Gastrocnemius medialis (tissue), 4 donors: Measurements from ENCODE around the gene STAMBP. TPM values are rescaled to one million over a fixed set of nuclear protein-coding genes. Genes with fewer than 3 reads are reported as not detected.

Source experiments
- ATAC-seq, 2 donors: fragments of 150-250 bp; one replicate each; pipeline ENCODE4 v1.9.1; 2016
- DNase-seq, 2 donors: peaks; one replicate each; pipeline ENCODE4 v3.0.0-alpha.2; 2019
- H3K27ac ChIP-seq, 4 donors: fragments of 200-600 bp; sonication (generic); 1 replicate in 1 of 4; 2 replicates in 3 of 4; pipeline ENCODE4 v1.5.1; 2016 to 2018; ENCODE audit warnings: mild to moderate bottlenecking in 2 of 4, moderate library complexity in 1 of 4
- H3K27me3 ChIP-seq, 3 donors: fragments of 200-600 bp; sonication (generic) in 2 of 3; 1 replicate in 1 of 3; 2 replicates in 2 of 3; pipeline versions ENCODE4 v1.5.1 to v1.6.0; 2016 to 2019; ENCODE audit warnings: mild to moderate bottlenecking in 1 of 3, moderate library complexity in 1 of 3
- H3K36me3 ChIP-seq, 2 donors: fragments of 200-600 bp; sonication (generic) in 1 of 2; one replicate each; pipeline ENCODE4 v1.5.1; 2017 to 2018
- H3K4me1 ChIP-seq, 2 donors: fragments of 200-600 bp; sonication (generic) in 1 of 2; one replicate each; pipeline ENCODE4 v1.5.1; 2016 to 2017; ENCODE audit warnings: mild to moderate bottlenecking in 2 of 2
- H3K4me3 ChIP-seq, 4 donors: fragments of 200-600 bp; sonication (generic) in 3 of 4; 1 replicate in 1 of 4; 2 replicates in 3 of 4; pipeline ENCODE4 v1.5.1; 2016 to 2019; ENCODE audit warnings: mild to moderate bottlenecking in 2 of 4
- H3K9me3 ChIP-seq, 3 donors: fragments of 200-600 bp; sonication (generic) in 2 of 3; 1 replicate in 1 of 3; 2 replicates in 2 of 3; pipeline ENCODE4 v1.5.1; 2016 to 2019
- POLR2A ChIP-seq, 2 donors: fragments of 450-650 bp; IDR thresholded peaks; one replicate each; pipeline ENCODE4 v1.6.1; 2017; ENCODE audit warnings: antibody characterized with exemption in 2 of 2, mild to moderate bottlenecking in 2 of 2, moderate library complexity in 2 of 2
- in situ Hi-C, 4 donors: fragments of 200-750 bp; cut with MboI; loops; one replicate each; pipeline versions ENCODE4 v1.15.0 to v1.8.0; 2017; ENCODE audit warnings: low sequenced_read_pairs in 4 of 4
- intact Hi-C: fragments of 100-400 bp; cut with DNase I; formaldehyde crosslinking; loops from one replicate; pipeline ENCODE4 v1.15.1; 2023; ENCODE audit warnings: low total_unique reads
- total RNA-seq, 4 donors: library from RNA; depleted of rRNA; stranded (reverse); fragments of >200 nt; gene quantifications; one replicate each; pipeline versions ENCODE4 v1.1.0 to v1.2.3, GENCODE V29; 2016
- TF ChIP-seq, protein P1 (sequence below), 5 experiments: fragments of 450-650 bp in 3 of 5; fragments of 200-600 bp in 2 of 5; sonication (generic) in 2 of 5; IDR thresholded peaks in 4 of 5; conservative IDR thresholded peaks in 1 of 5; 1 replicate in 4 of 5; 2 replicates in 1 of 5; pipeline ENCODE4 v1.5.1; 2016 to 2019; ENCODE audit warnings: antibody characterized with exemption in 5 of 5, mild to moderate bottlenecking in 3 of 5, moderate library complexity in 3 of 5

The STAMBP gene
- total RNA-seq, 4 donors from 2014 or later: 38.0 to 85.4 (median 67.1) TPM

DNA sequence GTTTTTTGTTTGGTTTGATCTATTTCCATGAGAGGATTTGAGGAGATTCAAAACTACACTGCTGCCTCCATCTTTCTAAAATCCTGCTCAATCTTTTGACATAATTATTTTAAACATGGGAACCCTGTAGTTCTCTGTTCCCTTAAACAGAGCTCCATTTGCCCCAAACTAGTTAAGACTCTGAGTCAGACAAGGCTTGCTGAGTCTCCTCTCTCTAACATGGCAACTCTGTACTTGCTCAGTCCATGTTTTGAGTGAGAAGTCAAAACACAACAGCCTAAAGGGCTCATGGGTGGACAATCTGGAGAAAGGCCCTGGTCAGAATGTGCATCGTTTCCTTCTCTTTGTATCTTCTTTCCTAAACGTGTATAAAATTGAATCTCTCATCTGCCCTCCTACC, 7.1 kb upstream of the STAMBP start:
- no peak for DNase-seq
- Histone ChIP-seq H3K27me3 (peaks cover 0 to 3% (median 0%) of the 10 kb centered on the region in 3 donors), H3K4me3 (no peak overlapping the region), H3K27ac (no peak overlapping the region), H3K36me3 (no peaks in the 10 kb centered on the region), H3K9me3 (no peaks in the 10 kb centered on the region), H3K4me1 (no peaks in the 10 kb centered on the region)
- intact Hi-C loops (loop anchor here (10.0 kb wide), 6 partner anchors 163 to 573 kb away; partner anchors contain the start of genes BOLA3, MOB1A and TET3), in situ Hi-C loops (loop anchor here in 3 of 4 donors (10.0 to 25.0 kb wide), 3 partner anchors 103 to 516 kb away; partner anchors contain the start of genes SLC4A5 (in 2 of the 3) and DGUOK (in 1 of the 3))
- no peak for ATAC-seq
- TF ChIP-seq POLR2A (IDR thresholded peaks at IDR 0.05): no peak
- TF ChIP-seq, protein P1, sequence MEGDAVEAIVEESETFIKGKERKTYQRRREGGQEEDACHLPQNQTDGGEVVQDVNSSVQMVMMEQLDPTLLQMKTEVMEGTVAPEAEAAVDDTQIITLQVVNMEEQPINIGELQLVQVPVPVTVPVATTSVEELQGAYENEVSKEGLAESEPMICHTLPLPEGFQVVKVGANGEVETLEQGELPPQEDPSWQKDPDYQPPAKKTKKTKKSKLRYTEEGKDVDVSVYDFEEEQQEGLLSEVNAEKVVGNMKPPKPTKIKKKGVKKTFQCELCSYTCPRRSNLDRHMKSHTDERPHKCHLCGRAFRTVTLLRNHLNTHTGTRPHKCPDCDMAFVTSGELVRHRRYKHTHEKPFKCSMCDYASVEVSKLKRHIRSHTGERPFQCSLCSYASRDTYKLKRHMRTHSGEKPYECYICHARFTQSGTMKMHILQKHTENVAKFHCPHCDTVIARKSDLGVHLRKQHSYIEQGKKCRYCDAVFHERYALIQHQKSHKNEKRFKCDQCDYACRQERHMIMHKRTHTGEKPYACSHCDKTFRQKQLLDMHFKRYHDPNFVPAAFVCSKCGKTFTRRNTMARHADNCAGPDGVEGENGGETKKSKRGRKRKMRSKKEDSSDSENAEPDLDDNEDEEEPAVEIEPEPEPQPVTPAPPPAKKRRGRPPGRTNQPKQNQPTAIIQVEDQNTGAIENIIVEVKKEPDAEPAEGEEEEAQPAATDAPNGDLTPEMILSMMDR (IDR thresholded peaks at IDR 0.05 in 4 of 5, conservative IDR thresholded peaks at IDR 0.05 in 1 of 5): no peak

- no peaks in the 10 kb centered on the region for H3K36me3 ChIP-seq
- ATAC-seq (no peak), DNase-seq (no peak)
- H3K4me1 ChIP-seq: no peaks in the 10 kb centered on the region
- H3K4me3 ChIP-seq: no peak overlapping the region
- intact Hi-C loops (loop anchor here (10.0 kb wide), 6 partner anchors 163 to 573 kb away; partner anchors contain the start of genes BOLA3, MOB1A and TET3), in situ Hi-C loops (loop anchor here in 3 of 4 donors (10.0 to 25.0 kb wide), 3 partner anchors 103 to 515 kb away; partner anchors contain the start of genes SLC4A5 (in 2 of the 3) and DGUOK (in 1 of the 3))
- H3K9me3 ChIP-seq: no peaks in the 10 kb centered on the region
- H3K27me3 ChIP-seq: peaks cover 0 to 3% (median 0%) of the 10 kb centered on the region in 3 donors
- no peak for TF ChIP-seq POLR2A (IDR thresholded peaks at IDR 0.05)
- TF ChIP-seq, protein P1 (IDR thresholded peaks at IDR 0.05 in 4 of 5, conservative IDR thresholded peaks at IDR 0.05 in 1 of 5): no peak
- no peak overlapping the region for H3K27ac ChIP-seq
These were observed 6.5 kb upstream of the STAMBP start for GRCh38 chr2:73822276-73822675.

DNA sequence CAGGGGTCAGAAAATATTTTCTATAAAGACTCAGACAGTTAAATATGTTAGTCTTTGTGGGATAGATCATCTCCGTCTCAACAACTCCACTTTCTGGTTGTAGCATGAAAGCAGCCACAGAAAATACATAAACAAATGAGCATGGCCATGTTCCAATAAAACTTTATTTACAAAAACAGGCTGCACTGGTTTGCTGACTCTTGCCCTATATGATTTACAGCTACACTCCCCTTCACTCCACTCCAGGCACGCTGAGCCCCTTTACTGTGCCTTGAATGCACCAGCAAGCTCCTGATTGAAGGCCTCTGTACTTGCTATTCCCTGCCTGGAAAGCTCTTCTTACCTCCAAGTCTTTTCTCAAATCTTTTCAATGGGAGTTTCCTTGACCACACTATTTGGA, 5.8 kb upstream of the STAMBP start:
- no peak for ATAC-seq

GRCh38 chr2:73823416-73823815, 5.3 kb upstream of the STAMBP start:
- Histone ChIP-seq H3K9me3 (no peaks in the 10 kb centered on the region), H3K36me3 (no peaks in the 10 kb centered on the region), H3K4me3 (no peak overlapping the region), H3K4me1 (peaks cover 3 to 6% of the 10 kb centered on the region in 2 donors), H3K27ac (no peak overlapping the region), H3K27me3 (peaks cover 0 to 3% (median 0%) of the 10 kb centered on the region in 3 donors)
- intact Hi-C loops (loop anchor here (10.0 kb wide), 6 partner anchors 161 to 571 kb away; partner anchors contain the start of genes BOLA3, MOB1A and TET3), in situ Hi-C loops (loop anchor here in 3 of 4 donors (10.0 to 25.0 kb wide), 3 partner anchors 101 to 514 kb away; partner anchors contain the start of genes SLC4A5 (in 2 of the 3) and DGUOK (in 1 of the 3))
- no peak for ATAC-seq
- no peak for TF ChIP-seq POLR2A (IDR thresholded peaks at IDR 0.05)
- TF ChIP-seq, protein P1 (IDR thresholded peaks at IDR 0.05 in 4 of 5, conservative IDR thresholded peaks at IDR 0.05 in 1 of 5): no peak
- DNase-seq: no peak

More for the DNA sequence above, 5.8 kb upstream of the STAMBP start:
- Histone ChIP-seq H3K36me3 (no peaks in the 10 kb centered on the region), H3K27ac (no peak overlapping the region), H3K4me1 (peaks cover 0 to 2% of the 10 kb centered on the region in 2 donors), H3K9me3 (no peaks in the 10 kb centered on the region), H3K27me3 (peaks cover 0 to 3% (median 0%) of the 10 kb centered on the region in 3 donors), H3K4me3 (no peak overlapping the region)
- in situ Hi-C loops (loop anchor here in 3 of 4 donors (10.0 to 25.0 kb wide), 3 partner anchors 102 to 514 kb away; partner anchors contain the start of genes SLC4A5 (in 2 of the 3) and DGUOK (in 1 of the 3)), intact Hi-C loops (loop anchor here (10.0 kb wide), 6 partner anchors 162 to 572 kb away; partner anchors contain the start of genes BOLA3, MOB1A and TET3)
- TF ChIP-seq, protein P1 (IDR thresholded peaks at IDR 0.05 in 4 of 5, conservative IDR thresholded peaks at IDR 0.05 in 1 of 5): no peak
- no peak for TF ChIP-seq POLR2A (IDR thresholded peaks at IDR 0.05)
- DNase-seq: no peak
